Breast epithelium (tissue), 3 donors: ENCODE results near the gene LUZP1.

Experiments used
- CTCF ChIP-seq, 3 donors: fragments of 450-650 bp; IDR thresholded peaks; one replicate each; pipeline ENCODE4 v1.5.1; 2016 to 2017; ENCODE audit warnings: antibody characterized with exemption in 3 of 3, mild to moderate bottlenecking in 3 of 3, moderate library complexity in 3 of 3
- POLR2A ChIP-seq: fragments of 450-650 bp; IDR thresholded peaks from one replicate; pipeline ENCODE4 v1.6.1; 2016; ENCODE audit warnings: antibody characterized with exemption, mild to moderate bottlenecking, moderate library complexity
- POLR2AphosphoS5 ChIP-seq, 3 donors: sonication (generic); formaldehyde crosslinking; IDR thresholded peaks; one replicate each; pipeline ENCODE4 v1.6.1; 2017; ENCODE audit warnings: antibody characterized with exemption in 3 of 3

- TF ChIP-seq CTCF (IDR thresholded peaks at IDR 0.05), result no peak
- TF ChIP-seq POLR2A, result no peak
- no peak for TF ChIP-seq POLR2AphosphoS5 (IDR thresholded peaks at IDR 0.05)
Observed at GRCh38 chr1:23215751-23216449, 47.2 kb upstream of the LUZP1 start.
